Measurements from ENCODE around the gene BCL2L14.
A peak's percentile ranks its signal among the peaks of the same experiment; 100 is the strongest.

Gene BCL2L14

GRCh38 chr12:12032851-12033797 is 37.6 kb upstream of the BCL2L14 start:
- no peak for TF ChIP-seq FOXM1 (IDR thresholded peaks at IDR 0.05; ENCODE audit: borderline replicate concordance, low read depth)
- TF ChIP-seq USF1 (IDR thresholded peaks at IDR 0.05), result no peak
- TF ChIP-seq RAD21 (IDR thresholded peaks at IDR 0.05; ENCODE audit: low read depth), result peak; percentile 99
- TF ChIP-seq REST (IDR thresholded peaks at IDR 0.05; ENCODE audit: low read depth), result no peak
- no peak for TF ChIP-seq TCF12 (IDR thresholded peaks at IDR 0.05; ENCODE audit: low read depth)
- peak; percentile 26 for TF ChIP-seq MAX (IDR thresholded peaks at IDR 0.05)

GRCh38 chr12:12033824-12034223 is 36.9 kb upstream of the BCL2L14 start:
- TF ChIP-seq CEBPB (IDR thresholded peaks at IDR 0.05), result no peak
- TF ChIP-seq FOXM1 (IDR thresholded peaks at IDR 0.05; ENCODE audit: borderline replicate concordance, low read depth), result no peak
- TF ChIP-seq NFIC (IDR thresholded peaks at IDR 0.05), result no peak
- no peak for TF ChIP-seq REST (IDR thresholded peaks at IDR 0.05; ENCODE audit: low read depth)
- TF ChIP-seq TCF12 (IDR thresholded peaks at IDR 0.05; ENCODE audit: low read depth), result no peak
- no peak for TF ChIP-seq CREB1 (IDR thresholded peaks at IDR 0.05; ENCODE audit: low read depth)
- no peak for TF ChIP-seq ZBTB7A (IDR thresholded peaks at IDR 0.05; ENCODE audit: low read depth)
- TF ChIP-seq EP300 (IDR thresholded peaks at IDR 0.05; ENCODE audit: borderline replicate concordance), result no peak
- no peak for TF ChIP-seq TEAD4 (IDR thresholded peaks at IDR 0.05)
- TF ChIP-seq TAF1 (IDR thresholded peaks at IDR 0.05; ENCODE audit: low read depth), result no peak

GRCh38 chr12:12034344-12034743 is 36.4 kb upstream of the BCL2L14 start:
- TF ChIP-seq CREB1 (IDR thresholded peaks at IDR 0.05; ENCODE audit: low read depth), result no peak
- no peak for TF ChIP-seq YY1 (IDR thresholded peaks at IDR 0.05; ENCODE audit: low read depth)
- no peak for TF ChIP-seq RAD21 (IDR thresholded peaks at IDR 0.05; ENCODE audit: low read depth)
- TF ChIP-seq FOXM1 (IDR thresholded peaks at IDR 0.05; ENCODE audit: borderline replicate concordance, low read depth), result no peak
- TF ChIP-seq EGR1 (IDR thresholded peaks at IDR 0.05), result no peak
- TF ChIP-seq TEAD4 (IDR thresholded peaks at IDR 0.05), result no peak
- TF ChIP-seq CEBPB (IDR thresholded peaks at IDR 0.05), result no peak

GRCh38 chr12:12035229-12035628 is 35.5 kb upstream of the BCL2L14 start:
- TF ChIP-seq RAD21 (IDR thresholded peaks at IDR 0.05; ENCODE audit: low read depth) (no peak), ZBTB7A (IDR thresholded peaks at IDR 0.05; ENCODE audit: low read depth) (no peak), USF1 (IDR thresholded peaks at IDR 0.05) (no peak), EP300 (IDR thresholded peaks at IDR 0.05; ENCODE audit: borderline replicate concordance) (no peak), TEAD4 (IDR thresholded peaks at IDR 0.05) (no peak)

GRCh38 chr12:12036901-12037300 is 33.8 kb upstream of the BCL2L14 start:
- TF ChIP-seq TEAD4 (IDR thresholded peaks at IDR 0.05), result no peak
- TF ChIP-seq REST (IDR thresholded peaks at IDR 0.05; ENCODE audit: low read depth), result no peak
- TF ChIP-seq ZBTB7A (IDR thresholded peaks at IDR 0.05; ENCODE audit: low read depth), result no peak
- TF ChIP-seq MAX (IDR thresholded peaks at IDR 0.05), result no peak
- TF ChIP-seq NFIC (IDR thresholded peaks at IDR 0.05), result no peak
- no peak for TF ChIP-seq USF1 (IDR thresholded peaks at IDR 0.05)
- TF ChIP-seq YY1 (IDR thresholded peaks at IDR 0.05; ENCODE audit: low read depth), result no peak
- no peak for TF ChIP-seq RAD21 (IDR thresholded peaks at IDR 0.05; ENCODE audit: low read depth)
- no peak for TF ChIP-seq TCF12 (IDR thresholded peaks at IDR 0.05; ENCODE audit: low read depth)

Measured in Ishikawa (cell line).